ENCODE measurements around the gene SGMS1. TPM values are rescaled to one million over a fixed set of nuclear protein-coding genes. Genes with fewer than 3 reads are reported as not detected.

The SGMS1 gene
- total RNA-seq, 2 experiments from 2014 or later: 24.8 to 25.2 TPM

- POLR2A ChIA-PET: no interaction called here
- H3K4me3 Mint-ChIP-seq: no peak overlapping the region
These were observed 107.6 kb downstream of the SGMS1 start for GRCh38 chr10:50516171-50516570.

GRCh38 chr10:50515420-50515819 lies 108.3 kb downstream of the SGMS1 start:
- H3K4me1 ChIP-seq (ENCODE audit: insufficient read depth, low read length): peaks cover 24% of the 10 kb centered on the region
- peaks cover 66% of the 10 kb centered on the region for H3K4me1 Mint-ChIP-seq (ENCODE audit: low read depth)
- H3K4me3 Mint-ChIP-seq: no peak overlapping the region
- no peaks in the 10 kb centered on the region for H3K9me3 ChIP-seq (ENCODE audit: control insufficient read depth in 1 of 2, insufficient read depth in 1 of 2, low read length in 2 of 2)
- peaks cover 37% of the 10 kb centered on the region for H3K36me3 Mint-ChIP-seq (ENCODE audit: low read depth)
- peak overlapping the region; percentile 2 for H3K27ac Mint-ChIP-seq
- no peaks in the 10 kb centered on the region for H3K9me3 Mint-ChIP-seq
- no peak overlapping the region for H3K4me3 ChIP-seq (ENCODE audit: low read length)
- ChIA-PET POLR2A (no interaction called here), CTCF (no interaction called here)
- H3K27me3 Mint-ChIP-seq: no peaks in the 10 kb centered on the region
- H3K27me3 ChIP-seq (ENCODE audit: control insufficient read depth in 1 of 2, insufficient read depth in 2 of 2, low read length in 2 of 2): no peaks in the 10 kb centered on the region
- ATAC-seq (ENCODE audit: poor library complexity) (no peak), DNase-seq (no peak)
- H3K36me3 ChIP-seq (ENCODE audit: insufficient read depth, low read length): peaks cover 12% of the 10 kb centered on the region
- no peak overlapping the region for H3K27ac ChIP-seq (ENCODE audit: low read depth in 1 of 2, low read length in 2 of 2)
- no peak for TF ChIP-seq CTCF (IDR thresholded peaks at IDR 0.05)
- intact Hi-C loops (cut with DNase I, micrococcal nuclease): no loop called here

More at GRCh38 chr10:50516171-50516570, 107.6 kb downstream of the SGMS1 start:
- no peak overlapping the region for H3K27ac Mint-ChIP-seq
- Histone ChIP-seq H3K9me3 (ENCODE audit: control insufficient read depth in 1 of 2, insufficient read depth in 1 of 2, low read length in 2 of 2) (no peaks in the 10 kb centered on the region), H3K4me1 (ENCODE audit: insufficient read depth, low read length) (peaks cover 22% of the 10 kb centered on the region), H3K4me3 (ENCODE audit: low read length) (no peak overlapping the region), H3K36me3 (ENCODE audit: insufficient read depth, low read length) (peaks cover 12% of the 10 kb centered on the region), H3K27me3 (ENCODE audit: control insufficient read depth in 1 of 2, insufficient read depth in 2 of 2, low read length in 2 of 2) (no peaks in the 10 kb centered on the region), H3K27ac (ENCODE audit: low read depth in 1 of 2, low read length in 2 of 2) (no peak overlapping the region)
- CTCF ChIA-PET: no interaction called here
- TF ChIP-seq CTCF (IDR thresholded peaks at IDR 0.05): no peak
- peaks cover 59% of the 10 kb centered on the region for H3K4me1 Mint-ChIP-seq (ENCODE audit: low read depth)
- DNase-seq: no peak
- intact Hi-C loops (cut with DNase I, micrococcal nuclease): no loop called here
- H3K27me3 Mint-ChIP-seq: no peaks in the 10 kb centered on the region
- no peak for ATAC-seq (ENCODE audit: poor library complexity)
- H3K36me3 Mint-ChIP-seq (ENCODE audit: low read depth): peaks cover 37% of the 10 kb centered on the region
- no peaks in the 10 kb centered on the region for H3K9me3 Mint-ChIP-seq

GRCh38 chr10:50514995-50515394 lies 108.8 kb downstream of the SGMS1 start:
- Mint-ChIP-seq H3K9me3 (no peaks in the 10 kb centered on the region), H3K27ac (peak overlapping the region; percentile 2), H3K27me3 (no peaks in the 10 kb centered on the region), H3K4me3 (no peak overlapping the region), H3K4me1 (ENCODE audit: low read depth) (peaks cover 71% of the 10 kb centered on the region), H3K36me3 (ENCODE audit: low read depth) (peaks cover 37% of the 10 kb centered on the region)
- ATAC-seq (ENCODE audit: poor library complexity): no peak
- Histone ChIP-seq H3K27ac (ENCODE audit: low read depth in 1 of 2, low read length in 2 of 2) (no peak overlapping the region), H3K27me3 (ENCODE audit: control insufficient read depth in 1 of 2, insufficient read depth in 2 of 2, low read length in 2 of 2) (no peaks in the 10 kb centered on the region), H3K9me3 (ENCODE audit: control insufficient read depth in 1 of 2, insufficient read depth in 1 of 2, low read length in 2 of 2) (no peaks in the 10 kb centered on the region), H3K36me3 (ENCODE audit: insufficient read depth, low read length) (peaks cover 12% of the 10 kb centered on the region), H3K4me1 (ENCODE audit: insufficient read depth, low read length) (peaks cover 24% of the 10 kb centered on the region), H3K4me3 (ENCODE audit: low read length) (no peak overlapping the region)
- intact Hi-C loops (cut with DNase I, micrococcal nuclease): no loop called here
- no peak for DNase-seq
- ChIA-PET POLR2A (no interaction called here), CTCF (no interaction called here)
- TF ChIP-seq CTCF (IDR thresholded peaks at IDR 0.05): no peak

All from CD4-positive, alpha-beta T cell (primary cell).